OCI-LY7 (cell line): ENCODE data around the gene PSENEN.

ENCODE experiments used
- EZH2phosphoT487 ChIP-seq: fragments of 200-600 bp; sonication (generic); IDR thresholded peaks from 2 replicates; pipeline ENCODE4 v1.6.1; 2018; ENCODE audit warnings: low read depth, borderline replicate concordance, mild to moderate bottlenecking, mixed run types, antibody characterized with exemption, low read length, moderate library complexity, mixed read lengths
- TF ChIP-seq, protein P1 (sequence below): fragments of 200-600 bp; sonication (generic); conservative IDR thresholded peaks from 2 replicates; pipeline ENCODE4 v1.5.1; 2014; ENCODE audit warnings: mild to moderate bottlenecking, antibody characterized with exemption, low read length, moderate library complexity, mixed read lengths

- TF ChIP-seq, protein P1, sequence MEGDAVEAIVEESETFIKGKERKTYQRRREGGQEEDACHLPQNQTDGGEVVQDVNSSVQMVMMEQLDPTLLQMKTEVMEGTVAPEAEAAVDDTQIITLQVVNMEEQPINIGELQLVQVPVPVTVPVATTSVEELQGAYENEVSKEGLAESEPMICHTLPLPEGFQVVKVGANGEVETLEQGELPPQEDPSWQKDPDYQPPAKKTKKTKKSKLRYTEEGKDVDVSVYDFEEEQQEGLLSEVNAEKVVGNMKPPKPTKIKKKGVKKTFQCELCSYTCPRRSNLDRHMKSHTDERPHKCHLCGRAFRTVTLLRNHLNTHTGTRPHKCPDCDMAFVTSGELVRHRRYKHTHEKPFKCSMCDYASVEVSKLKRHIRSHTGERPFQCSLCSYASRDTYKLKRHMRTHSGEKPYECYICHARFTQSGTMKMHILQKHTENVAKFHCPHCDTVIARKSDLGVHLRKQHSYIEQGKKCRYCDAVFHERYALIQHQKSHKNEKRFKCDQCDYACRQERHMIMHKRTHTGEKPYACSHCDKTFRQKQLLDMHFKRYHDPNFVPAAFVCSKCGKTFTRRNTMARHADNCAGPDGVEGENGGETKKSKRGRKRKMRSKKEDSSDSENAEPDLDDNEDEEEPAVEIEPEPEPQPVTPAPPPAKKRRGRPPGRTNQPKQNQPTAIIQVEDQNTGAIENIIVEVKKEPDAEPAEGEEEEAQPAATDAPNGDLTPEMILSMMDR, result no peak
- TF ChIP-seq EZH2phosphoT487, result no peak
Observed at GRCh38 chr19:35777086-35777841, 31.8 kb downstream of the PSENEN start.
